Measurements from ENCODE around the gene STAC. TPM values are rescaled to one million over a fixed set of nuclear protein-coding genes. Genes with fewer than 3 reads are reported as not detected.

Gene STAC
- total RNA-seq, 1 donor from 2014 or later: 49.1 TPM

DNA sequence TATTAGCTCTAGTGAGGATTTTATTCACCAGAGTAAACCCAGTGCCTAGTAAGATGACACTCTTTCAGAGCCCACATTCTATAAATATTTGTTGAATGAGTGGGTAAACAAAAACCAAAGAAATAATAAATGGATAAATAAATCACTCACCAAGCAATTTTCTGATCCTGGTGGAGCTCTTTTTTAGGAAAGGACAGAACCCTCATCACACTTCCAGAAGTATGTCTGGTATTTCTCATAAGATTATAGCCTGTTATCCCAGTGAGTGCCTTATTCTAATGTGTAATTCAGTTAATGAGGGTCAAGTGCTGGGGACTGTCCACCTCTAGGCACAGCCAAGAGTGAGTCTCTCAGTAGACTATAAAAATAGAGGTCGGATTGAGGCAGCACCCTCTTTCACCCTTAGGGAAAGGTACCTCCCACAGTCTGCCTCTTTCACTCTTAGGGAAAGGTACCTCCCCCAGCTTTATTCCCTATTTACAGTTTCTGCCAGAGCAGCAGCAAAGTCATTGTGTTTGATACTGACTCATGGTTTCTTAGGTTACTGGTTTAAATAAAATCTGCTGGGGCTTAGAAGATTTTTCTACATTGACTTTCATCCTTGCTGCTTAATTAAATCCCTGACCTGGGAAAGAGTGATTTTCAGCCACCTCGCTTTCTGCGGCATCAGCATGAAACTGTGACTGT lies 145.0 kb downstream of the STAC start:
- Histone ChIP-seq H3K27ac (ENCODE audit: low read depth, low read length) (no peak overlapping the region), H3K4me1 (ENCODE audit: control insufficient read depth in 3 of 3, insufficient read depth in 3 of 3, low read length in 3 of 3) (no peaks in the 10 kb centered on the region), H3K9ac (ENCODE audit: low read depth in 1 of 3, low read length in 3 of 3) (no peak overlapping the region), H3K9me3 (ENCODE audit: control insufficient read depth in 3 of 3, low read length in 3 of 3) (no peaks in the 10 kb centered on the region), H3K36me3 (ENCODE audit: control insufficient read depth in 3 of 3, insufficient read depth in 3 of 3, low read length in 3 of 3) (no peaks in the 10 kb centered on the region), H3K27me3 (ENCODE audit: control insufficient read depth in 3 of 3, insufficient read depth in 3 of 3, low read length in 3 of 3) (no peaks in the 10 kb centered on the region), H3K4me3 (ENCODE audit: low read length in 3 of 3) (no peak overlapping the region)

GRCh38 chr3:36538136-36538749 lies 157.9 kb downstream of the STAC start:
- H3K9me3 ChIP-seq (ENCODE audit: control insufficient read depth in 3 of 3, low read length in 3 of 3): no peaks in the 10 kb centered on the region
- H3K36me3 ChIP-seq (ENCODE audit: control insufficient read depth in 3 of 3, insufficient read depth in 3 of 3, low read length in 3 of 3): no peaks in the 10 kb centered on the region
- no peak overlapping the region for H3K9ac ChIP-seq (ENCODE audit: low read depth in 1 of 3, low read length in 3 of 3)
- H3K27ac ChIP-seq (ENCODE audit: low read depth, low read length): no peak overlapping the region
- H3K4me1 ChIP-seq (ENCODE audit: control insufficient read depth in 3 of 3, insufficient read depth in 3 of 3, low read length in 3 of 3): no peaks in the 10 kb centered on the region
- H3K27me3 ChIP-seq (ENCODE audit: control insufficient read depth in 3 of 3, insufficient read depth in 3 of 3, low read length in 3 of 3): no peaks in the 10 kb centered on the region
- no peak overlapping the region for H3K4me3 ChIP-seq (ENCODE audit: low read length in 3 of 3)

DNA sequence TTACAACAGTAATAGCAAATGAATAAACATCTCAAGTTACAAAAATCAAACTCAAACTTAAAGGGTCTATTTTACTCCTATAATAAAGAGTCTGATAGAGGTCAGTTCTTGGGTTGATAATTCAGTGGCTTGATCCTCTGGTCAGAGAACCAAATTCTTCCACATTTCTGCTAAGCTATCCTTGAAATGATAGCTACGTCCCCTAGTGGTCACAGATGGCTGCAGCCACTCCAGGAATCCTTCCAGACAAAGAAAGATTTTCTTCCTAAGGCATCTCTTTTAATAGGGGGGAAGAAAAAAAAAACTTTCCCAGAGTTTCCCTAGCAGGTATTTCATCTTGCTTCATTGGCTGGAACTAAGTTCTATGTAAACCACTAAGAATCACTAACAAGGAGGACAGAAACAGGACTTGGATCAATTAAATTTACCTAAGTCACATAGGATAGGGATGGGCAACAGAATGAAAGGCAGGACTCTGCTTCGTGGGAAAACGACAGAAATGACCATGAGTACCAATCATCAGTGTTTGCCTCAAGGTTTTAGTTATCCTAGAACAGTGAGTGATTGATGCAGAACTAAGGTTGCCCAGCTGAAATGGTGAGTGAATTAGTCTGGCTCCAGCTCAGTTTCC lies 160.7 kb downstream of the STAC start:
- no peaks in the 10 kb centered on the region for H3K9me3 ChIP-seq (ENCODE audit: control insufficient read depth in 3 of 3, low read length in 3 of 3)
- H3K9ac ChIP-seq (ENCODE audit: low read depth in 1 of 3, low read length in 3 of 3): no peak overlapping the region
- no peak overlapping the region for H3K4me3 ChIP-seq (ENCODE audit: low read length in 3 of 3)
- H3K27me3 ChIP-seq (ENCODE audit: control insufficient read depth in 3 of 3, insufficient read depth in 3 of 3, low read length in 3 of 3): no peaks in the 10 kb centered on the region
- no peaks in the 10 kb centered on the region for H3K4me1 ChIP-seq (ENCODE audit: control insufficient read depth in 3 of 3, insufficient read depth in 3 of 3, low read length in 3 of 3)
- H3K36me3 ChIP-seq (ENCODE audit: control insufficient read depth in 3 of 3, insufficient read depth in 3 of 3, low read length in 3 of 3): no peaks in the 10 kb centered on the region
- no peak overlapping the region for H3K27ac ChIP-seq (ENCODE audit: low read depth, low read length)

DNA sequence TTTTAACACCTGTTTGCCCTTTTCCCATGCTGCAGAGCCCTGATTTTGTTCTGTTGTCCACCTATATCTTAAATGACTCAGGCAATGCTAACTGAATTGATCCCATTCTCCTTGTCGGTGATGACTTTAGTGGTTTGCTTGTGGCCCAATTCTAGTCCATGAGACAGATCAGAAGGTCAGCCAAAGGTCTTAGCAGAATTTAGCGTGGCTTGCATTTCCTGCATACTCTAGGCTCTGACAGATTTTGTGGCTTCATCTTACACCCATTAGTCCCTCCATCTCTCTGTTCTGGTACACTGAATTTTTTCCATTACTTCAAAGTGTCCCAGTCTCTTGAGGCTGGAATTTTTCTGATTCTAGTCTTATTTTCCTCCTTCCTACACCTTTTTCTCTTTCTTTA lies 161.9 kb downstream of the STAC start:
- no peaks in the 10 kb centered on the region for H3K36me3 ChIP-seq (ENCODE audit: control insufficient read depth in 3 of 3, insufficient read depth in 3 of 3, low read length in 3 of 3)
- no peak overlapping the region for H3K4me3 ChIP-seq (ENCODE audit: low read length in 3 of 3)
- H3K9ac ChIP-seq (ENCODE audit: low read depth in 1 of 3, low read length in 3 of 3): no peak overlapping the region
- no peaks in the 10 kb centered on the region for H3K9me3 ChIP-seq (ENCODE audit: control insufficient read depth in 3 of 3, low read length in 3 of 3)
- no peaks in the 10 kb centered on the region for H3K4me1 ChIP-seq (ENCODE audit: control insufficient read depth in 3 of 3, insufficient read depth in 3 of 3, low read length in 3 of 3)
- H3K27ac ChIP-seq (ENCODE audit: low read depth, low read length): no peak overlapping the region
- H3K27me3 ChIP-seq (ENCODE audit: control insufficient read depth in 3 of 3, insufficient read depth in 3 of 3, low read length in 3 of 3): no peaks in the 10 kb centered on the region

GRCh38 chr3:36543276-36543997 lies 163.1 kb downstream of the STAC start:
- Histone ChIP-seq H3K27me3 (ENCODE audit: control insufficient read depth in 3 of 3, insufficient read depth in 3 of 3, low read length in 3 of 3) (no peaks in the 10 kb centered on the region), H3K27ac (ENCODE audit: low read depth, low read length) (peak overlapping the region; percentile 30), H3K4me3 (ENCODE audit: low read length in 3 of 3) (no peak overlapping the region), H3K9ac (ENCODE audit: low read depth in 1 of 3, low read length in 3 of 3) (no peak overlapping the region), H3K9me3 (ENCODE audit: control insufficient read depth in 3 of 3, low read length in 3 of 3) (no peaks in the 10 kb centered on the region), H3K4me1 (ENCODE audit: control insufficient read depth in 3 of 3, insufficient read depth in 3 of 3, low read length in 3 of 3) (no peaks in the 10 kb centered on the region), H3K36me3 (ENCODE audit: control insufficient read depth in 3 of 3, insufficient read depth in 3 of 3, low read length in 3 of 3) (no peaks in the 10 kb centered on the region)

DNA sequence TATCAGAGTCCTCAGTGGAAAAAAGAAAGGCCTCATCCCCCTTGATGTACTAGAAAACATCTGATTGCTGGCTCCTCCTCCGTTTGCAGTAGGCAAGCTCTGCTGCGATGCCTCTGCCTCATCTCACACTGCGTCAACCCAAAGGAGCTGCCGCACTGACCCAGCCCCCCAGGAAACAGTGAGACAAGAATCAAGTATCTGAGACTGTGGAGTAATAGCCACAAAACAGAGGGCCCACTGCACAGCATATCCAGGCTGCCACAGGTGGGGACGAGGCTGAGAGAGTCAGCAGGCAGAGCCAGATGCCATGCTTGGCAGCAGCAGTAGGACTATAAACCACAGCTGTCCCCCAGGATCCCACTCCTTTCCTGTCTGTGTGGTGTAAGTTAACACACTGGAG lies 165.9 kb downstream of the STAC start:
- Histone ChIP-seq H3K4me3 (ENCODE audit: low read length in 3 of 3) (no peak overlapping the region), H3K9ac (ENCODE audit: low read depth in 1 of 3, low read length in 3 of 3) (no peak overlapping the region), H3K27ac (ENCODE audit: low read depth, low read length) (no peak overlapping the region), H3K27me3 (ENCODE audit: control insufficient read depth in 3 of 3, insufficient read depth in 3 of 3, low read length in 3 of 3) (no peaks in the 10 kb centered on the region), H3K9me3 (ENCODE audit: control insufficient read depth in 3 of 3, low read length in 3 of 3) (no peaks in the 10 kb centered on the region), H3K36me3 (ENCODE audit: control insufficient read depth in 3 of 3, insufficient read depth in 3 of 3, low read length in 3 of 3) (no peaks in the 10 kb centered on the region), H3K4me1 (ENCODE audit: control insufficient read depth in 3 of 3, insufficient read depth in 3 of 3, low read length in 3 of 3) (no peaks in the 10 kb centered on the region)

DNA sequence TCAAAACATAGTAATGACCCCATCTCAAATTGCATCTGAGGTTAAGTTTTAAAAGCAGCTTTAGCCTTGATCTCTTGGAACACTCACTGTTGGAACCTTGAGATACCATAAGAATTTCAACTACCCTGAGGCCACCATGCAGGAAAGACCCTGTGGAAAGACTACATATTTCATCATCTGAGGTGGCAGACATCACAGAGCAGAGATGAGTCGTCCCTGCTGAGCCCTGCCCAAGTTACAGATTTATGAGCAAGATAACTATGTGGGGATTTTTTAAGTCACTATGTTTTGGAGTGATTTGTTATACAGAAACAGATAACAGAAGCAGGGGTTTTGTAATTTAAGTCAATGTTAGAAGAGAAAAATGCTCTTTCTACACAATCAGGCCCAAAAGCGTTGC lies 168.4 kb downstream of the STAC start:
- Histone ChIP-seq H3K4me3 (ENCODE audit: low read length in 3 of 3) (no peak overlapping the region), H3K36me3 (ENCODE audit: control insufficient read depth in 3 of 3, insufficient read depth in 3 of 3, low read length in 3 of 3) (no peaks in the 10 kb centered on the region), H3K27me3 (ENCODE audit: control insufficient read depth in 3 of 3, insufficient read depth in 3 of 3, low read length in 3 of 3) (no peaks in the 10 kb centered on the region), H3K9me3 (ENCODE audit: control insufficient read depth in 3 of 3, low read length in 3 of 3) (no peaks in the 10 kb centered on the region), H3K27ac (ENCODE audit: low read depth, low read length) (no peak overlapping the region), H3K9ac (ENCODE audit: low read depth in 1 of 3, low read length in 3 of 3) (no peak overlapping the region), H3K4me1 (ENCODE audit: control insufficient read depth in 3 of 3, insufficient read depth in 3 of 3, low read length in 3 of 3) (no peaks in the 10 kb centered on the region)

- Histone ChIP-seq H3K4me1 (ENCODE audit: control insufficient read depth in 3 of 3, insufficient read depth in 3 of 3, low read length in 3 of 3) (no peaks in the 10 kb centered on the region), H3K9ac (ENCODE audit: low read depth in 1 of 3, low read length in 3 of 3) (no peak overlapping the region), H3K9me3 (ENCODE audit: control insufficient read depth in 3 of 3, low read length in 3 of 3) (no peaks in the 10 kb centered on the region), H3K4me3 (ENCODE audit: low read length in 3 of 3) (no peak overlapping the region), H3K36me3 (ENCODE audit: control insufficient read depth in 3 of 3, insufficient read depth in 3 of 3, low read length in 3 of 3) (no peaks in the 10 kb centered on the region), H3K27me3 (ENCODE audit: control insufficient read depth in 3 of 3, insufficient read depth in 3 of 3, low read length in 3 of 3) (no peaks in the 10 kb centered on the region), H3K27ac (ENCODE audit: low read depth, low read length) (no peak overlapping the region)
These were observed 176.9 kb downstream of the STAC start for GRCh38 chr3:36557021-36557707.

DNA sequence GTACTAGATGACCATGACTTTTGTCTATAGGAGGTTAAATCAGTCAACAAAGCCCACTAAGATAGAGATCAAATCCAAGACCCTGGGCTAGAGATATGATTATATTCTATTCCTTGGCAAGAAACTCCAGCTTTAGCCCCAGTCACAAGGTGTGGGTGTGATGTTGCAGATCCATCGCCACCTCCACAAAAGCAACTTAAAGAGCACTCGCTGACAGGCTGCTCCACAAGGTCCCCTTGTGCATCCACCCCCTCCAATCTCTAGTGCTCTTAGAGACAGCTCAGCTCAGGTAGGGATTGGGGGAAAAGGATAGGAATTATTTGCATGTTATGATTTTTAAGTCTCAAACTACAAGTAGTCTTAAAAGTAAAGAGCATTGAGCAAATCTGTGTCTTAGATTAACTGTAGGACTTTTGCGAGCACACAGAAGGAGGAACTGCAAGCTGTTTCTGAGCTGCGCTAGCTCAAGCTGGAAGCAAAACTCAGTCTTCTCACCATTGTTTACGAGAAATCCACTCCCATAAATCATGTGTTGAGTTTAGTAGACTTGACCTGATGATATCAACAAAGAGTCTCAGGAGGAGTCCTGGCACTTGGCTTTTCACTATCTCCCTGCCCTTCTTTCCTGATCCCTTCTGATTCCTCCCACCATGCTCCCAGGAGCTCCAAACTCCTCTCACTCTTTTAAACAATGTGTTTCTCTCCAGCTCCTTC lies 177.6 kb downstream of the STAC start:
- Histone ChIP-seq H3K4me3 (ENCODE audit: low read length in 3 of 3) (no peak overlapping the region), H3K4me1 (ENCODE audit: control insufficient read depth in 3 of 3, insufficient read depth in 3 of 3, low read length in 3 of 3) (no peaks in the 10 kb centered on the region), H3K27ac (ENCODE audit: low read depth, low read length) (no peak overlapping the region), H3K9me3 (ENCODE audit: control insufficient read depth in 3 of 3, low read length in 3 of 3) (no peaks in the 10 kb centered on the region), H3K9ac (ENCODE audit: low read depth in 1 of 3, low read length in 3 of 3) (no peak overlapping the region), H3K36me3 (ENCODE audit: control insufficient read depth in 3 of 3, insufficient read depth in 3 of 3, low read length in 3 of 3) (no peaks in the 10 kb centered on the region), H3K27me3 (ENCODE audit: control insufficient read depth in 3 of 3, insufficient read depth in 3 of 3, low read length in 3 of 3) (no peaks in the 10 kb centered on the region)

All from skeletal muscle tissue (tissue), 4 donors.